AG04449 (cell line): Measurements from ENCODE around the gene ZNF470.

Source experiments
- CTCF ChIA-PET: fragments of 350-600 bp; formaldehyde crosslinking; extraction: SDS; loops from one replicate; lab custom pipeline; 2021; ENCODE audit warnings: antibody characterized with exemption; lab: Yijun Ruan, JAX
- POLR2A ChIA-PET: fragments of 400-600, 350-600 bp; formaldehyde crosslinking; extraction: SDS; loops from one replicate; lab custom pipeline; 2020; ENCODE audit warnings: antibody characterized with exemption, inconsistent platforms; lab: Yijun Ruan, JAX
- DNase-seq: peaks from one replicate; pipeline ENCODE4 v3.0.0-alpha.2; 2010; ENCODE audit warnings: low read depth, low spot score
- H3K4me3 ChIP-seq: 2 replicates; pipeline ENCODE4 v1.5.1; 2011; ENCODE audit warnings: low read depth, mild to moderate bottlenecking, control low read depth, low read length
- TF ChIP-seq, protein P1 (sequence below): IDR thresholded peaks from one replicate; pipeline ENCODE4 v1.5.1; 2011; ENCODE audit warnings: mild to moderate bottlenecking, moderate library complexity, low read length, control low read depth, inconsistent platforms; ENCODE audit not compliant: insufficient read depth; ENCODE audit errors: missing control alignments

Gene ZNF470

DNA sequence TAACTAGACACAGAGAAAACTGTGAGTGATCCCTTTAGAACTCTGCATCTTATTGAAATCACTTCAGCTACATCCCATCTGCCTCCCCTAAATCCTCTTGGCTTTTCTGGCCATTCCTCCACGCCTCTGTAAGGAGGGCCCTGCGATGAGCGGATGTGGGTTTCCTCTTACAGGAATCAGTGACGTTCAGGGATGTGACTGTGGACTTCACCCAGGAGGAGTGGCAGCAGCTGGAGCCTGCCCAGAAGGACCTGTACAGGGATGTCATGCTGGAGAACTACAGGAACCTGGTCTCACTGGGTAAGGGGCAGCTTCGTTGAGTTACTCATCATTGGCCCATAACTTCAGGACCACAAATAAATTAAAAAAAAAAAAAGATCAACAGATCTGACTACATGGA is 46.4 kb downstream of the ZNF470 start:
- DNase-seq: no peak
- POLR2A ChIA-PET: no interaction called here
- CTCF ChIA-PET: no interaction called here
- TF ChIP-seq, protein P1, sequence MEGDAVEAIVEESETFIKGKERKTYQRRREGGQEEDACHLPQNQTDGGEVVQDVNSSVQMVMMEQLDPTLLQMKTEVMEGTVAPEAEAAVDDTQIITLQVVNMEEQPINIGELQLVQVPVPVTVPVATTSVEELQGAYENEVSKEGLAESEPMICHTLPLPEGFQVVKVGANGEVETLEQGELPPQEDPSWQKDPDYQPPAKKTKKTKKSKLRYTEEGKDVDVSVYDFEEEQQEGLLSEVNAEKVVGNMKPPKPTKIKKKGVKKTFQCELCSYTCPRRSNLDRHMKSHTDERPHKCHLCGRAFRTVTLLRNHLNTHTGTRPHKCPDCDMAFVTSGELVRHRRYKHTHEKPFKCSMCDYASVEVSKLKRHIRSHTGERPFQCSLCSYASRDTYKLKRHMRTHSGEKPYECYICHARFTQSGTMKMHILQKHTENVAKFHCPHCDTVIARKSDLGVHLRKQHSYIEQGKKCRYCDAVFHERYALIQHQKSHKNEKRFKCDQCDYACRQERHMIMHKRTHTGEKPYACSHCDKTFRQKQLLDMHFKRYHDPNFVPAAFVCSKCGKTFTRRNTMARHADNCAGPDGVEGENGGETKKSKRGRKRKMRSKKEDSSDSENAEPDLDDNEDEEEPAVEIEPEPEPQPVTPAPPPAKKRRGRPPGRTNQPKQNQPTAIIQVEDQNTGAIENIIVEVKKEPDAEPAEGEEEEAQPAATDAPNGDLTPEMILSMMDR: no peak
- H3K4me3 ChIP-seq: no peak overlapping the region

DNA sequence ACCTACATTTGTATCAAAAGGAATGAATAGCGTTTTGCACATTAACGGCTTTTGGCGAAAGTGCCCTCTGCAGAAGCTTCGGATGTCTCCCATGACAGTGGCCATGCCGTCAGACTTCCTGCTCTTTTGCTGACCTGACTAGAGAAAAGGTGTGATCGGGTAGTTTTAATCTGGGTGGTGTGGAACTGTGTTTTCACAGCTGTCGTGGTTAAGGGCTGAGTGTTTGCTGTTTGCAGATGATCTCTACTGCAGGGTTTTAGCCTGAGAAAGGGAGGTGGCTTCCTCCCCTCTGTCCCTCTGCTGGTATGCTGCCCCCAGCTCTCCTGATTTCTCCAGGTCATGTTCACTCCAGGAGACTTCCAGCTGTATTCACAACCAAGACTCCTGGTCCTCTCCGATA is 50.3 kb downstream of the ZNF470 start:
- TF ChIP-seq, protein P1: no peak
- no peak overlapping the region for H3K4me3 ChIP-seq
- CTCF ChIA-PET: no interaction called here
- POLR2A ChIA-PET: no interaction called here
- no peak for DNase-seq

DNA sequence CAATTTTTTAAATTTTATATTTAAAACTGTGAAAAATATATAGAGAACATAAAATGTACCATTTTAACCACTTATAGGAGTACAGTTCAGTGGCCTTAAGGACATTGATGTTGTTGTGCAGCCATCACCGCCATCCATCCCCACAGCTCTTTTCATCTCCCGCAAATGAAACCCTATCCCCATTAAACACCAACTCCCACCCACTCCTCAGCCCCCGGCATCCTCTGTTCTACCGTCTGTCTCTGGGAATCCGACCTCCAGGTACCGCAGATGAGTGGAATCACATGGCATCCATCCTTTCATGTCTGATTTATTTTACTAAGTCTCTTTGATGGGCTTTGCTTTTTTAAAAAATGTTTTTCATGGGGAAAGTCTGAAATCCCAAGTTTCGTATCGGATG is 51.9 kb downstream of the ZNF470 start:
- TF ChIP-seq, protein P1: no peak
- POLR2A ChIA-PET: no interaction called here
- CTCF ChIA-PET: no interaction called here
- no peak overlapping the region for H3K4me3 ChIP-seq
- no peak for DNase-seq

DNA sequence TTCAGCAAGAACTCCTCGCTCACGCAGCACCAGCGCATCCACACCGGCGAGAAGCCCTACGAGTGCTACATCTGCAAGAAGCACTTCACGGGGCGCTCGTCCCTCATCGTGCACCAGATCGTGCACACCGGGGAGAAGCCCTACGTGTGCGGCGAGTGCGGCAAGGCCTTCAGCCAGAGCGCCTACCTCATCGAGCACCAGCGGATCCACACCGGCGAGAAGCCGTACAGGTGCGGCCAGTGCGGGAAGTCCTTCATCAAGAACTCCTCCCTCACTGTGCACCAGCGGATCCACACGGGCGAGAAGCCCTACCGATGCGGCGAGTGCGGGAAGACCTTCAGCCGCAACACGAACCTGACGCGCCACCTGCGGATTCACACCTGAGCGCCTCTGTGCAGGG is 55.1 kb downstream of the ZNF470 start:
- ChIA-PET POLR2A (no interaction called here), CTCF (no interaction called here)
- DNase-seq: no peak
- H3K4me3 ChIP-seq: no peak overlapping the region
- TF ChIP-seq, protein P1: no peak

DNA sequence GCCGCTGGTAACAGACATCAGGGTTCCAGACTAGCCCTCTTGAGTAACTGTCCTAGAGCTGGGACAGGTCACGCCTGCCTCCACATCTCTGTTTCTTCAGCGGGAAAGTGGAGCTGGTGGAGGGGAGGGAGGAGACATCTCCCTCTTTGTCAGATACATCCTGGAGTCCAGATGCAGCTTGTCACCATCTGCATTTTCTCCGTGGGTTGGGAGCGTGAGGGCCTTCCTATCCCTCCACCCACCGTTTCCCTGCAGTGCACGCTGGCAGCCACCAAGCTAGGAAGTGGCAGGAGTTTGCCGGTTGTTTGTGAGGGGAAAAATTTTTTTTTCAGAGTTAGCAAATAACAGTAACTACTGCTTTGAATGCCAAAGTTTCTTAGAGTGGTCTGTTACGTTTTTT is 55.7 kb downstream of the ZNF470 start:
- no peak overlapping the region for H3K4me3 ChIP-seq
- no peak for DNase-seq
- ChIA-PET CTCF (no interaction called here), POLR2A (no interaction called here)
- TF ChIP-seq, protein P1: no peak

DNA sequence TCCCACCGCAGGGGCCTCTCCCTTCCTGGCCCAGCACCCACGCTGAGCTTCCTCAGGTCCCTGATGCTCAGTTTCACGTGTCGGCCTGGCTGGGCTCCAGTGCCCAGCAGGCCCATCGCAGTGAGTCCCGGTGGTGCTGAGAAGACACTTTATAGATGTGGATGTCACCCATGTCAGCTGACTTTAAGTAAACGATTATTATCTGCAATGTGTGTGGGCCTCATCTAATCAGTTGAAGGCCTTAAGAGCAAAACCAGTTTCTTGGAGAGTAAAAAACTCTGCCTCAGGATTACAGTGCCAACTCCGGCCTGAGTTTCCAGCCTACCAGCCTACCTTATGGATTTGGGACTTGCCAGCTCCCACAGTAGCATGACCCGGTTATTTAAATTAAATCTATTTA is 58.4 kb downstream of the ZNF470 start:
- CTCF ChIA-PET: no interaction called here
- no peak for DNase-seq
- TF ChIP-seq, protein P1: no peak
- H3K4me3 ChIP-seq: no peak overlapping the region
- POLR2A ChIA-PET: no interaction called here

DNA sequence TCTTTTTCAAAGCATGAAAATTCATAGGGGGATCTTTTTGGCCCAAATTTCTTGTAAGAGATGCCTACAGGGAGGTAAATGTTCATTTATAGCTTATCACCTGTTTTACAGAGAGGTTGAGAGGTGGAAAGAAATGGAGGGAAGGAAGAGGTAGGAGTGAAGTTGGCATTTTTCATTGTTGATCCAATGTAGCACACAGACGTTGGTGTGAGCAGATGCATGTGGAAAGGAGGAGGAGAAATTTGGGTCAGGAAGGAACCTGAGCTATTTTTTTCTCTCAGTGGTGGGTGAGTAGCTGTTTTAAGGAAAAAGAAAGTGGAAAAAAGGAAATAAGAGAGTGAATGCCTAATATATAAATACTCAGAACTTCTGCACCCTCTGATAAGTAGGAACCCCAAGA is 65.8 kb downstream of the ZNF470 start:
- TF ChIP-seq, protein P1: no peak
- no peak for DNase-seq
- CTCF ChIA-PET: no interaction called here
- H3K4me3 ChIP-seq: no peak overlapping the region
- POLR2A ChIA-PET: no interaction called here
